ENCODE measurements around the gene ALDH5A1.

The ALDH5A1 gene

GRCh38 chr6:24534329-24534728, 39.6 kb downstream of the ALDH5A1 start:
- DNase-seq: no peak

- DNase-seq: no peak
Observed at GRCh38 chr6:24535210-24535609, 40.4 kb downstream of the ALDH5A1 start.

- no peak for DNase-seq
Observed at GRCh38 chr6:24536466-24536865, 41.7 kb downstream of the ALDH5A1 start.

GRCh38 chr6:24537082-24537699, 42.4 kb downstream of the ALDH5A1 start:
- DNase-seq: no peak

- DNase-seq: no peak
Observed at GRCh38 chr6:24537771-24538385, 43.1 kb downstream of the ALDH5A1 start.

GRCh38 chr6:24539416-24539815, 44.6 kb downstream of the ALDH5A1 start:
- DNase-seq: no peak

- DNase-seq: no peak
Observed at GRCh38 chr6:24540197-24540596, 45.4 kb downstream of the ALDH5A1 start.

- no peak for DNase-seq
Observed at GRCh38 chr6:24543683-24544082, 48.9 kb downstream of the ALDH5A1 start.

GRCh38 chr6:24545183-24545582, 50.4 kb downstream of the ALDH5A1 start:
- no peak for DNase-seq

GRCh38 chr6:24545691-24546090, 50.9 kb downstream of the ALDH5A1 start:
- no peak for DNase-seq

GRCh38 chr6:24546439-24546838, 51.7 kb downstream of the ALDH5A1 start:
- DNase-seq: no peak

GRCh38 chr6:24547243-24547642, 52.5 kb downstream of the ALDH5A1 start:
- peak; percentile 53 for DNase-seq

- DNase-seq: no peak
Observed at GRCh38 chr6:24549158-24549557, 54.4 kb downstream of the ALDH5A1 start.

- DNase-seq: no peak
Observed at GRCh38 chr6:24549674-24550353, 55.0 kb downstream of the ALDH5A1 start.

- no peak for DNase-seq
Observed at GRCh38 chr6:24551139-24551538, 56.4 kb downstream of the ALDH5A1 start.

- DNase-seq: no peak
Observed at GRCh38 chr6:24554474-24554873, 59.7 kb downstream of the ALDH5A1 start.

GRCh38 chr6:24558516-24558915, 63.7 kb downstream of the ALDH5A1 start:
- DNase-seq: no peak

GRCh38 chr6:24564081-24564480, 69.3 kb downstream of the ALDH5A1 start:
- DNase-seq: no peak

GRCh38 chr6:24565196-24565595, 70.4 kb downstream of the ALDH5A1 start:
- DNase-seq: no peak

- DNase-seq: no peak
Observed at GRCh38 chr6:24566020-24566767, 71.4 kb downstream of the ALDH5A1 start.

GRCh38 chr6:24568683-24569082, 73.9 kb downstream of the ALDH5A1 start:
- DNase-seq: no peak

- DNase-seq: no peak
Observed at GRCh38 chr6:24569811-24570210, 75.0 kb downstream of the ALDH5A1 start.

GRCh38 chr6:24571361-24571760, 76.6 kb downstream of the ALDH5A1 start:
- DNase-seq: no peak

GRCh38 chr6:24574809-24575208, 80.0 kb downstream of the ALDH5A1 start:
- no peak for DNase-seq

Measured in stimulated activated CD4-positive, alpha-beta T cell treated with anti-CD3 and anti-CD28 coated beads, Interleukin-1b, Interleukin-23, amount 100 ng/mL, for 48 hours (primary cell).